NK-92 (cell line): Measurements from ENCODE around the gene GPR160.

Experiments
- DNase-seq: peaks from one replicate; lab custom pipeline; 2025; ENCODE audit not compliant: unreplicated experiment; lab: John Stamatoyannopoulos, UW

GPR160 gene

DNA sequence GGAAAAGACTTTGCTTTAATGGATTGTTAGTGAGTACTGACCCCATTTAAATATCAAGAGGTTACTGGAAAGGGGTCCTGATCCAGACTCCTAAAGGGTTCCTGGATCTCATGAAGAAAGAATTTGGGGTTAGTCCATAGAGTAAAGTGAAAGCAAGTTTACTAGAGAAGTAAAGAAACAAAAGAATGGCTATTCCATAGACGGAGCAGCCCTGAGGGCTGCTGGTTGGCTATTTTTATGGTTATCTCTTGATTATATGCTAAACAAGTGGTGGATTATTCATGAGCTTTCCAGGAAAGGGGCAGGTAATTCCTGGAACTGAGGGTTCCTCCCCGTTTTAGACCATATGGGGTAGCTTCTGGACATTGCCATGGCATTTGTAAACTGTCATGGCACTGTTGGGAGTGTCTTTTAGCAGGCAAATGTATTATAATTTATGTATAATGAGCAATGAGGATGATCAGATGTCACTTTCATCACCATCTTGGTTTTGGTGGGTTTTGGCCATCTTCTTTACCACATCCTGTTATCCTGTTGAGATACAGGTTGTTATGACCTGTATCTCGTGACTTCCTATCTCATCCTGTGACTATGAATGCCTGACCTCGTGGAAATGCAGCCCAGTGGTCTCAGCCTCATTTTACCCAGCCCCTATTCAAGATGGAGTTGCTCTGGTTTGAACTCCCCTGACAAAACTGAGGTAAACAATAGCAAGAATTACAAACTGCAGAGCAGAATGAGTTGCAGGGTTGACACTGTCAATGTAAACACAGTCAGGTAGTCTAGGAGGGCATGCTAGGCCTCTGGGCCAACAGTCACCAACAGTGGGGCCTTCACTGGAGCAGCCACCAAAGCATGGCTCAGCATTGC, 10.3 kb upstream of the GPR160 start:
- DNase-seq, result no peak

DNA sequence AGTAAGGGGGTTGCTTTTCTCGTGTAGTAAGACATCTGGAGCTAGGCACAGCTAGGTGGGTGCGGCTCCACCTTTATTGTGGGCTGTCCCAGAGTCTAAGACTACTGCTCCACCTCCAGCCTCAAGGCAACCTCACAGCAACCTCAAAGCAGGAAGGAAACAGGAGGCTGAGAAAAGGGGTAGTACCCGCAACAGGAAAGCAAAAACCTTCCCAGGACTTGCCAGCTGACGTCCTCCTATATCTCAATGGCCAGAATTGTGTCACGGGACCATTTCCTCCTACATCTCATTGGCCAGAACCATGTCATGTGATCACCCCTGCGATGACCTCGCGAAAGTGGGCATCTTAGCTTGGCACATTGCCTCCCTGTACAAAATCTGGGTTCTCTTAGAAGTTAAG, 4.3 kb upstream of the GPR160 start:
- no peak for DNase-seq

DNA sequence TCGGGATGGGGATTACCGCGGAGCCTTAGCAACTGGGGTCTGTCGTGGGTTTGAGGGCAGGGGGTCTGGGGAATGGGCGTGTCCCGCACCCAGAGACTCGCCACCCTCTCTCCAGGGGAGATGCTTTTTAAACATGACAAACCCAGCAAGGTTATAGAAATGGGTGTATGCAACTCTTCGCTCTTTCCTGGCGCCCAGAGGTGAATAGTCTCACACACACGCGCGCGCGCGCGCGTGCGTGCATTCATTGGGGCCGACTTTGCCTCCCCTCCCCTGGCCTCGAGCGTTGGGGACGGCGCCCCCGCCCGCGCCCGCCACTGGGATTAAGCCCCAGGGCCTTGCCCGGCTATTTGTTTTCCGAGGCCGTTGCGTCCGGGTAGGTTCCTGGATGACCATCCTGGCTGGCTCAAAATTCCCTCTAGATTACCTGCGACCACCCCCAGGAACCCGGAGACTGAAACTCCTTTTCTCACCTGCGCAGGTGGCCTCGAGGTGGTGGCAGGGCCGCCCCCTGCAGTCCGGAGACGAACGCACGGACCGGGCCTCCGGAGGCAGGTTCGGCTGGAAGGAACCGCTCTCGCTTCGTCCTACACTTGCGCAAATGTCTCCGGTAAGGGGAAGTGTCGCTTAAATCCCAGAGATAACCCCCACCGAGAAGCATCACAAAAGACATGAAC, 777 bp downstream of the GPR160 start:
- DNase-seq, result no peak

DNA sequence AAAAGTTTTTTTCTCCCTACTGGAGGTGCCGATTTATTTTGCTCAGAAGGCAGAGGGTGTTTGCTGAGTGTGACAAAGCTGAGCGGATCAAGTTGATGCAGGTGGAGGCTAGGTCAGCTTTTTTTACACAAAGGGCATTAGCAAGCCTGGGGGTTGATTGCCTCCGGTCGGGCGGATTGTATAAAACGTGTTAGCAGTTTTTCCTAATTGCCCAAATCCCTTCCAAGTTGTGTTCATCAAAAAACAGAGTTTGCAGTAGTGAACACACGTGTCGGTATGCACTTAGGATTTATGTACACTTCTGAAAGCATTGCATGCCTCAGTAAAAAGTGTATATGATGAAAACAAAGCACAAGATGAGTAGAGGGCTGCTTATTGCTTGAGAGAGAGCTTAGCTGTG, 2.6 kb downstream of the GPR160 start:
- DNase-seq, result no peak

DNA sequence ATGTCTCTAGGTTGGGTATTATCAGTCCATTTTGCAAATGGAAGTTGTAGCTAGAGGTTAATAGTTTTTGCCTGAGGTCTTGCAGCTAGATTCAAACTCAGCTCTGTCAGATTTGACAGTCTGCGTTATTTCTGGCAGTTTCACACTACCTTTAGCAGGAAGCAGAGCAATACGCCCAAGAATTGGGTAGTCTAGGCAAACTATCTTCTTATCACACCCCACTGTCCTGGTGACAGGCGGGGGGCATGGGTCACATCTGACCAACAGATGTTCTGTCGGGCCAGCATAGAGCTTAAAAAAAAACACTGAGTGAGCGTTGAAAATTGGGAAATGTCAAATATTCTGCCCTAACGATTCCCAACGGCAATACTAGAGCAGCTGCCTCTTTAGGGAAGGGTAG, 5.7 kb downstream of the GPR160 start:
- no peak for DNase-seq

DNA sequence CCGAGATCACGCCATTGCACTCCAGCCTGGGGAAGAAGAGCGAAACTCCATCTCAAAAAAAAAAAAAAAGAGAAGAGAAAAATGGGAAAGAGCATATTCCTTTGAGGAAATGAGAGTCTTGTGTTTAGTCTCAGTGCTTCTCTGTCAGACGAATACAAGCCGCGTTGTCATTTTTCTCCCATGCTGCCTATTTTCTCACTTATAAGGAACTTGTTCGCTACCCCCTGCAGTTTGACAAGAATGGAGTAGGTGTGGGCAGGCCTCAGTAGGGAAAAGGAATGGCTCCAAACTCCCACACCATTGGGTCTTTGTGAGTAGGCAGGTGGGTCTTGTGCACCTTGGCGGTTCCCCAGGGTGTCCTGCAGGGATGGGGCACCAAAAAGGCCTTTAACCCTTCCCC, 6.5 kb downstream of the GPR160 start:
- no peak for DNase-seq

DNA sequence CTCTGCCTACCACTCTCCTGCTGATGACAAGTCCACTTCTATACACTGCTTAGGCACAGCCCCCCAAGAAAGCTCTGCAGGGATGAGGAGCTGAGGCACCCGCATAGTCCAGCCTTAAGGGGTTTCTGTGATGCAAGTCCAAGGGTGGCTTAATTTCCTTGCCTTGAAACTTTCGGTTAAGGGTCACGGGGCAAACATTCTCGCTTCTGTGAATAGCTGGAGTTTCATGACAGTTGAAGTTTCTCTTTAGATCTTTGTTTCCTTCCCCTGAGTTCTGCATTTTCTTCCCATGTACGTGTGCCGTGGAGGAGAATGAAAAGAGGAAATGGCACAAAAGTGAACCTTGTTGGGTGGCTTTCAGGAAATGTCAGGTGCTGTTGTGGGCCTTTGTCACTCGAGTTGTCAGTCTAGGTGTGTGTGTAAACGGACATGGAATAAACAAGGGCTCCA, 7.0 kb downstream of the GPR160 start:
- no peak for DNase-seq

DNA sequence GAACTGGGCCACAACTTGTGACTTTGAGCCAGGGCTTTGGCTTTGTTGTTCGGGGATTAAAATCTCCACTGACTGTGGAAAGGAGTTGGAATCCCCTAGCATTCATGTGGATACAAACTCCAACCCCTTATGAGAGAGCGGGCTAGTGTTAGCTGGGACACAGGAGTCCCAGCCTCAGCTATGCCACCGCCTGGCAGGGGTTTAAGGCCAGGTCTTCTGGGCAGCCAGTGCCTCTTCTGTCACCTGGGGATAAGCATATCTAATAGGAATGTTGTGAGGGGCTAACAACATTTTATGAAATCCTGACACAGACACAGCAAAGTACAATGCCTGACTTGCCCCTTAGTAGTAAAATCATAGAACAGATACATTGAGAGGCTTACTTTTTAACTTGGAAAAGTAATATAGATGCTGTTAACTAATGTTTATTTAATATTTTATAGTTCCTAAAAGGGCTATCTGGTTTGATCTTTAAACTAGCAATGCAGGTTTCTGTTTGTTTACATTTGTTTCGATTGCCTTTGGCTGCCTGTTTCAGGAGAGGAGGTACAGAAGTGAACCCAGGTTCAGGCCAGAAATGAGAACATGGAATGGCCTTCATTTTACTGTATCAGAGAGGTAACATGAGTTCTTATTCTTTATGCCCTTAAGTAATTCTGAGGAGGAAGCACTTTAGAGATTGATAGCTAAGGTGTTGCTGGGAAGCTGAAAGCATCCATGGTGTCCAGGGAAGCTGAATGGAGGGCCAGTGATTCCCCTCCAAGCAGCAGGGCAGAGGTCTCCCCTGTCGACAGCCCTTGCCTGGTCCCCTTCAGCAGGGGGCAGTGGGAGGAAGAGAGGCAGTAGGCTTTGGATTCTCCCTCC, 8.7 kb downstream of the GPR160 start:
- no peak for DNase-seq

- no peak for DNase-seq
These were observed 9.3 kb downstream of the GPR160 start for GRCh38 chr3:170047133-170047404.

DNA sequence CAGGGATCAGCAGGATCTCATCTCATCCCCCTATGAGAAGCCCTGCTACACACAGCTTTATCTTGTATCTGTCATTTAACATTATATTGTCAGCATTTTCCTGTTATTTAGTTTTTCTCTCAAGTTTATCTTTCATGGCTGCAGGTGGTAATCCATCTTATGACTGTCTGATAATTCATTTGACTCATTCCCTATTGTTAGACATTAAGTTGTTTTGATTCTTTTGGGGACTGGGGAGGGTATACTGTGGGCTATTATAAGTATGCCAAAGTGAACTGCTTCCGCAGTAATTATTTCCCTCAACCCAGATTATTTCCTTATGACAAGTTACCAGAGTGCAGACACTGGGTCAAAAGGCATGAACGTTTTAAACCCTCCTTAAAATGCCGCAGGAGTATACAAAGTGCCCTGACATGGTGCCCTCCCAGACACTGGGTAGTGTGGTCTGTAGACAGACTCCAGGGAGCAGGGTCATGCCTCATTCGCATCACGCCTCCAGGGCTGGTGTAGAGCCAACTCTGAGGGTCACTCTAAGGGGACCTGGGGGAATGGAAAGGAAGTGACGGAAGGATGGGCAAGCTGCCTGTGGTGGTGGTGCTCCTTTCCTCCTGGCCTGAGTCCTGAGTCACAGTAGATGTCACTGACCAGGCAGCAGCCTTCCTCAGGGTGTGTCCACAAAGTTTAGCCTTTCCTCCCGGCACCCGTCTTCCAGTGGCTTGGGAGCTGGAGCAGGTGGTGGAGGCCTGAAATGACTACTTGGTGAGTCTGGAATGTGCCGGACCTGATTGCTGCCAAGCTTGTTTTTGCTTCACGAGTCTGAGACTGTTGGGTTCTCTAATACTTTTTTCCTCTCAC, 11.6 kb downstream of the GPR160 start:
- DNase-seq, result no peak

- no peak for DNase-seq
These were observed 13.0 kb downstream of the GPR160 start for GRCh38 chr3:170050753-170051152.

- DNase-seq, result no peak
These were observed 14.6 kb downstream of the GPR160 start for GRCh38 chr3:170052398-170052797.

- DNase-seq, result no peak
These were observed 16.4 kb downstream of the GPR160 start for GRCh38 chr3:170054204-170054603.

DNA sequence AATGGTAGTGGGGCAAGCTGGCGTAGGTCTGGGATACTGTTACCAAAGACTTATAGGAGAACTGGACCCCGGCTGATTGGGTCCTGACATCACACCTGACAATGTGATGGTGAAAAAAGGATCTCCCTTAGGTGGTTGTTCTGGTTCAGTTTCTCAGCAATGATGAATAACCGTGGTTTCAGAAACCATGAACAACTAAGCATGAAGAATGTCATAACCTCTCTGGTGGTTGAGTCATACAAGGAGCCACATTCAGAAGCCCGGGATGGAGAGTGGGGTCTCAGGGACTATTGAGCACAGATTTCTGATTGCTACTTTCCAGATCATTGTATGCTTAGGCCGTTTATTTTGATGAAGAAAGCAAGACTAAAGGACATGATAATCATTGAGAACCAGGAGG, 17.4 kb downstream of the GPR160 start:
- DNase-seq, result no peak

DNA sequence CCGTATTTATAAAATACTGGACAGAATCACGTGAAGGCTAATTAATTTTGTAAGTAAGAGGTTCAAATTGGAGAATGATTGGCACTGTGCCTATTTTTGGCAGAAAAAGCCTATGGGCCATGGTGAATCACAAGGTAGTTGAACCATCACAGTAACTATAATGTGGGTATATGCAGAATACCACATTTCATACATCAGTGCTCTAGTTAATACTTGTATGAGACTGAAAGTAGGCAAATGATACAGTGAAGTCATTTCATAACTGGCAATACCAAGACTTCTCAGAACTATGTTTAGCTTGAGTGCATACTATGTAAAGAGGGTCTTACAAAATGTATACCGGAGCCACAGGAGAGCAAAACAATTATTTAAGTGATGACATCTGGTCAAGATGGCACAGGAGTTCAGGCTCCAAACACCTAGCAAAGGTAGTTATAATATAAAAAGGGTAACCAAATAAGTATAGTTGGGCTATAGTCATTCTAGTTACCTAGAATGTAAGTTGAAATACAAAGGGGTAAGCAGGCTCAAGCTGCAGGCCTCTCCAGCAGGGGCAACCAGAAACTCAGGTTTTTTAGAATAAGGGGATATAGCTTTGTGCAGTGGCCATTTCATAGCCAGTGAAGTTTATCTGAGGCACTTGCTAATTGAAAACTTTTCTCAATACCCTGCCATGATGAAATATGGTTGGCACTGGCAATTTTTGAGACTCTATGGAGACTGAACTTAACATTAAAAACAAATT, 19.1 kb downstream of the GPR160 start:
- DNase-seq, result no peak

- no peak for DNase-seq
These were observed 19.8 kb downstream of the GPR160 start for GRCh38 chr3:170057550-170057949.

DNA sequence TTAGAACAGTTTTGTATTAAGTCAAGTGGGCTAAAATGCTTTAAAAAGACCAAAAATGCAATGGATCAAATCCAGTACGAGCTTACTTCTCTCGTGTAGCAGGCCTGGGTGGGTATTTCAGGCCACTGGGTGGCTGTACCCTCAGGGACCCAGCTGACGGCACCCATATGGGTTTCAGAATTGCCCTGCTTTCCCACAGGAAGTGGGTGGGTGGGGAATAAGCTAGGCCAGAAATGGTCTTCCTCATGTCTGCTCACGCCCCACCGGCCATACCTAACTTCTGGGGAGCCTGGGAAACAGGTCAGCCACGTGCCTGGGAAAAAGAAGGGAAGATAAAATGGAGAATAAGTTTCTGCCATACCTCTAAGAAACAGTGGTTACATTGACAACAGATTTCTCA, 20.3 kb downstream of the GPR160 start:
- no peak for DNase-seq

GRCh38 chr3:170059447-170059846, 21.7 kb downstream of the GPR160 start:
- no peak for DNase-seq

DNA sequence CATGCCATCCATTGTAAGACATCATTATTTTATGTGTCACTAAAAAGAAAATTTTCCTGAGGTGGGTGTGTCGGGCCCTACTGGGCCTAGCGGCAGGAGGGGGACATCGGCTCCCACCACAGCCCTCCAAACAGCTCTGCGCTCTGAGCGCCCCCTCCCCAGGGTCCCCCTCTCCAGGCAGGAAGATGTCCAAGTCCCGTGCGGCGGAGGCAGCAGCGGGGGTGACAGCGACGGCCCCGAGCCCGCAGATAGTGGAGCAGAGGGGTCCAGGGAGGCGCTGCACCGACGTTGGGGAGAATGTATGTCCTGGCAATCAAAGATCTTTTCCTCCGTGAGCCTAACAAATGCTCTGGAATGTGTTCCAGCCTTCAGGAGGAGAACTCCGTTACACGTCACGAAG, 24.3 kb downstream of the GPR160 start:
- no peak for DNase-seq

DNA sequence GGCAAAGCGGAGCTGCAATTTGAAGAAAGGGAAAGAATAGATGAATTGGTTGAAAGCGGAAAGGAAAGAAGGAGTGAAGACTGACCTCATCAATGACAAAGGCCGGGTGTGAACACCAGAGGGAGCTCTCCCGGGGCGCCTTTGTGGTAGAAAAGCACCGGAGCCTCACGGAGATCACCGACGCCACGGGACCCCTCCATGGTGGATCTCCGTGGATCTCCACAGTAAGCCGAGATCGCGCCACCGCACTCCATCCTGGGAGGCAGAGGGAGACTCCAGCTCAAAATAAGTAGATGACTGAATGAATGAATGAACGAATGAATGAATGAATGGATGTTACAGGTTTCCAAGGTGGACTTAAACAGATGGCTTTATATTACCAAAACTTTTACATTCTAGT, 25.0 kb downstream of the GPR160 start:
- DNase-seq, result no peak
